ENCODE measurements around the gene TPR.

The TPR gene

DNA sequence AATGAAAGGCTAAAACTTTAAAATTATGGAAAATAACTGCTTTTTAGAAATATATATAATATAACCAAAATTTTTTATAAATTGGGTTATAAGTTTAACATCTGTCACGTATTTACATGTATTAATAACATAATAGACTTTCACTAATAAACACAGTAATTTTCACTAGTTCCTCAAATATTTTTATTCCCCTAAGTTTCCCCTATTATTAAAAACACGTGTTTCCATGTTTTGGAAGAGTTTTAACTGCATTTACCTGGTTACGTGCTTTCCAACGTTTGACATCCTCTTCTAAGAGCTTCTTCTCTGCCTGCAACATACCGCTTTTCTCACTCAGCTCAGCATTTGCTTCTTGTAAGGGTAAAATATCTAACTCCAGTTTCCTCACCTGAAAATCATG is 34.3 kb downstream of the TPR start:
- DNase-seq (ENCODE audit: low read depth): no peak
- no peak overlapping the region for H3K4me3 ChIP-seq (ENCODE audit: low read depth, low read length)

- no peak overlapping the region for H3K4me3 ChIP-seq (ENCODE audit: low read depth, low read length)
- DNase-seq (ENCODE audit: low read depth): no peak
Observed at GRCh38 chr1:186337554-186337953, 37.5 kb downstream of the TPR start.

DNA sequence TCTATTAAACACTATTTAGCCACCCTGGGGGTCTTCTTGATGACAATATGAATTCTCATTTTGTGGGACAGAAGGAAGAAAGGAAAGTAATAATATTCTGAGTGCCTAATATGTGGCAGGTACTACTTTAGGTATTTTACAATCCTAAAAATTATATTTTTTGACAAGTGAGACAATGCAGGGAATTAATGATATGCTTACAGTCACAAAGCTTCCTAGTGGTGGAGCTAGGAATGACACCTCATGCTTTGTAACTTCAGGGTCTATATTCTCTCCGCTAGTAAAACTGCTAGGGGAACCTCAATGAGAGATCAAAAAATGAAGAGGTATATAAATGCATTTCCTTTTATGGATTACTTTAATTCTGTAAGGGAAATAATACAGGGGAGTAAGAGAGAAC is 44.3 kb downstream of the TPR start:
- no peak overlapping the region for H3K4me3 ChIP-seq (ENCODE audit: low read depth, low read length)
- no peak for DNase-seq (ENCODE audit: low read depth)

GRCh38 chr1:186327331-186327730 is 47.7 kb downstream of the TPR start:
- no peak for DNase-seq (ENCODE audit: low read depth)
- no peak overlapping the region for H3K4me3 ChIP-seq (ENCODE audit: low read depth, low read length)

GRCh38 chr1:186326009-186326408 is 49.0 kb downstream of the TPR start:
- DNase-seq (ENCODE audit: low read depth): no peak
- no peak overlapping the region for H3K4me3 ChIP-seq (ENCODE audit: low read depth, low read length)

DNA sequence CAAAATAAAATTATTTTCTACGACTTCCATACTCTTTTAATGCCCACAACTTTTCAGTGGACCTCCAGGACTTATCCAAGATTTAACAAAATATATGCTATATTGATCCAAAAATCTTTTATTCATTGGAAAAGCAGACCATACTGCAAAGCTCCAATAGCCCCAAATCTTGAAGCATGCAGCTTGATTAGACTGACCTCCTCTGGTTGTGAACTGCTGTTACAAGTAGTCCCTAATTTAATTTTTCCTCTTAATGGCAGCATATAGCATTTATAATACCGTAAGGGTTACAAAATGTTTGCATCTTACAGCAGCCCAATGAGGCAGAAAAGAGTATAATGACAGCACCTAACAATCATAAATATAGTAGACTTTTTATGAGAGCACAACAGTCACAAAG is 49.8 kb downstream of the TPR start:
- H3K4me3 ChIP-seq (ENCODE audit: low read depth, low read length): no peak overlapping the region
- no peak for DNase-seq (ENCODE audit: low read depth)

- no peak overlapping the region for H3K4me3 ChIP-seq (ENCODE audit: low read depth, low read length)
- DNase-seq (ENCODE audit: low read depth): no peak
Observed at GRCh38 chr1:186323865-186324264, 51.2 kb downstream of the TPR start.

- H3K4me3 ChIP-seq (ENCODE audit: low read depth, low read length): no peak overlapping the region
- no peak for DNase-seq (ENCODE audit: low read depth)
Observed at GRCh38 chr1:186315570-186315969, 59.5 kb downstream of the TPR start.

DNA sequence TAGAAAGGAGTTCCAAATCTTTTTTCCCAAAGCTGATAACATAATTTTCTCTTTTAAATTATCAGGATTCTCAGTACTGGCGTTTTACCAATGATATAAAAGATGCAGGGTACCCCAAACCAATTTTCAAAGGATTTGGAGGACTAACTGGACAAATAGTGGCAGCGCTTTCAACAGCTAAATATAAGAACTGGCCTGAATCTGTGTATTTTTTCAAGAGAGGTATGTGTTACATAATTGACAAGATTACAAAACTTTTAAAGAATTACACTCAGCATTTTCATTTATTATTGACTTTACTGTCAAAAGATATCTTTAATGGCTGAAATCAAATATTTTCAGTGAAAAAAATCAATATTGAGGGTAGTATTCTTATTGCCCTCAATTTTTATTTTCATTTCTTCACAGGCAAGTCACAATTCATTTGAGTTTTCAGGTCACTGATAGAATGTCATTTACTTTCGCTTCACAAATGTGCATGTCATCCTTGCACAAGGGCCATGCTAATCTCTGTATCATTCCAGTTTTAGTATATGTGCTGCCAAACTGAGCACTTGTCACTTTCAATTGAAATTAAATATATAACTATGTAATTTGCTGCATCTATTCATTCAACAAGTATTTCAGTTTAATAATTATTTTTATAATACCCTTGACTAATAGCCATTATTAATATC is 63.5 kb downstream of the TPR start:
- H3K4me3 ChIP-seq (ENCODE audit: low read depth, low read length): no peak overlapping the region
- DNase-seq (ENCODE audit: low read depth): no peak

DNA sequence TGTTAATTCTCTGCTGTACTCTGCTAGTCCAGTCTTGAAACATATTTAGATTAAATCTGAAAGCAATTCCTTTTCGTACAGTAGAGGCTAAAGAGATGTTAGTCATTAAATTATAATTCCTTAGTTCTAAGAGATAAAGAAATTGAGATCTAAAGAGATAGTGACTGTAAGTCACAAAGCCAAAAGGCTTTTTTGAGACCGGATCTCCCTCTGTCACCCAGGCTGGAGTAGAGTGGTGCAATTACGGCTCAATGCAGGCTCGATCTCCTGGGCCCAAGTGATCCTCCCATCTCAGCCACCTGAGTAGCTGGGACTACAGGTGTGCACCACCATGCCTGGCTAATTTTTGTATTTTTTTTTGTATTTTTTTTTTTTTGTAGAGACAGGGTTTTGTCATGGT is 64.7 kb downstream of the TPR start:
- DNase-seq (ENCODE audit: low read depth): no peak
- no peak overlapping the region for H3K4me3 ChIP-seq (ENCODE audit: low read depth, low read length)

- no peak for DNase-seq (ENCODE audit: low read depth)
- H3K4me3 ChIP-seq (ENCODE audit: low read depth, low read length): no peak overlapping the region
Observed at GRCh38 chr1:186308264-186309060, 66.6 kb downstream of the TPR start.

DNA sequence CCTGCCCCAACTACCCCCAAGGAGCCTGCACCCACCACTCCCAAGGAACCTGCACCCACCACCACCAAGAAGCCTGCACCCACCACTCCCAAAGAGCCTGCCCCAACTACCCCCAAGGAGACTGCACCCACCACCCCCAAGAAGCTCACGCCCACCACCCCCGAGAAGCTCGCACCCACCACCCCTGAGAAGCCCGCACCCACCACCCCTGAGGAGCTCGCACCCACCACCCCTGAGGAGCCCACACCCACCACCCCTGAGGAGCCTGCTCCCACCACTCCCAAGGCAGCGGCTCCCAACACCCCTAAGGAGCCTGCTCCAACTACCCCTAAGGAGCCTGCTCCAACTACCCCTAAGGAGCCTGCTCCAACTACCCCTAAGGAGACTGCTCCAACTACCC is 67.6 kb downstream of the TPR start:
- no peak overlapping the region for H3K4me3 ChIP-seq (ENCODE audit: low read depth, low read length)
- DNase-seq (ENCODE audit: low read depth): no peak

DNA sequence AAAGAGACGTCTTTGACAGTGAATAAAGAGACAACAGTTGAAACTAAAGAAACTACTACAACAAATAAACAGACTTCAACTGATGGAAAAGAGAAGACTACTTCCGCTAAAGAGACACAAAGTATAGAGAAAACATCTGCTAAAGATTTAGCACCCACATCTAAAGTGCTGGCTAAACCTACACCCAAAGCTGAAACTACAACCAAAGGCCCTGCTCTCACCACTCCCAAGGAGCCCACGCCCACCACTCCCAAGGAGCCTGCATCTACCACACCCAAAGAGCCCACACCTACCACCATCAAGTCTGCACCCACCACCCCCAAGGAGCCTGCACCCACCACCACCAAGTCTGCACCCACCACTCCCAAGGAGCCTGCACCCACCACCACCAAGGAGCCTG is 68.5 kb downstream of the TPR start:
- H3K4me3 ChIP-seq (ENCODE audit: low read depth, low read length): no peak overlapping the region
- no peak for DNase-seq (ENCODE audit: low read depth)

- H3K4me3 ChIP-seq (ENCODE audit: low read depth, low read length): no peak overlapping the region
- DNase-seq (ENCODE audit: low read depth): peak; percentile 10
Observed at GRCh38 chr1:186304982-186305949, 69.8 kb downstream of the TPR start.

- H3K4me3 ChIP-seq (ENCODE audit: low read depth, low read length): no peak overlapping the region
- DNase-seq (ENCODE audit: low read depth): no peak
Observed at GRCh38 chr1:186303911-186304310, 71.1 kb downstream of the TPR start.

- no peak overlapping the region for H3K4me3 ChIP-seq (ENCODE audit: low read depth, low read length)
Observed at GRCh38 chr1:186302381-186302920, 72.6 kb downstream of the TPR start.

GRCh38 chr1:186301448-186301847 is 73.6 kb downstream of the TPR start:
- H3K4me3 ChIP-seq (ENCODE audit: low read depth, low read length): no peak overlapping the region
- DNase-seq (ENCODE audit: low read depth): no peak

More at GRCh38 chr1:186302381-186302920, 72.6 kb downstream of the TPR start:
- DNase-seq (ENCODE audit: low read depth): no peak

DNA sequence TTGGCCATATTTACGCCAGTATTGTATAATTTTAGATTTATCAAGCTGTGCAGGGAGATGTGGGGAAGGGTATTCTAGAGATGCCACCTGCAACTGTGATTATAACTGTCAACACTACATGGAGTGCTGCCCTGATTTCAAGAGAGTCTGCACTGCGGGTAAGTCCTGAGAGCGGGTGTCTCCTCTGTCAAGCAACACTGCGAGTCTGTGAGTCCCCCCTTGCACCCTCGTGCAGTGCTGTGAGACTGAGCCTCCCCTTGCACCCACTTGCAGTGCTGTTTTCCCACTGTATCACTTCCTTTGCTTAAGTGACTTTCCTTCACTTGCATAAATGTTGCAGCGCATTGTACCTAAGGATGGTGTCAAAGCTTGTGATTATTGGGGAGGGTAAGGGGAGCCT is 75.0 kb downstream of the TPR start:
- DNase-seq (ENCODE audit: low read depth): no peak

DNA sequence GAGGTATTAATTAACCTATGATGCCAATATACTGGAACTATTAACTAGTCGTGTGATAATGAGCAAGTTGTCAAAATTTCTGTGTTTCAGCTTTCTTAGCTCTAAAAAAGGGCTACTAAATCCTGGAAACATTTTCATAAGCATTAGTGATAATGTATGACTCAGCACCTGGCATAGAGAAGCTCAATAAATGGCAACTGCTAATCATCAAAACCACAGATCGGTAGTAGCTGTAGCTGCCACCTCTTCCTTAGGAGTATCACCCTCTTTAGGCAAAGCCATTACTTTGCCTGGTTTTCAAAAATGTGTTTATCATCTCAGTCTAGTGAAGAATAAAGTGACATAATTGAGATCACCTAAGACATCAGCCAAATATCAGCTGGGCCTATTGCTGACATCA is 75.5 kb downstream of the TPR start:
- no peak overlapping the region for H3K4me3 ChIP-seq (ENCODE audit: low read depth, low read length)
- no peak for DNase-seq (ENCODE audit: low read depth)

More for the DNA sequence above, 75.0 kb downstream of the TPR start:
- H3K4me3 ChIP-seq (ENCODE audit: low read depth, low read length): no peak overlapping the region

GRCh38 chr1:186298851-186299250 is 76.2 kb downstream of the TPR start:
- H3K4me3 ChIP-seq (ENCODE audit: low read depth, low read length): no peak overlapping the region
- no peak for DNase-seq (ENCODE audit: low read depth)
